Epidermal melanocyte (primary cell): Measurements from ENCODE around the gene MFAP1.
"Not testable (repeated sequence)": the region's sequence is repeated elsewhere in the genome, so short reads cannot be mapped to it uniquely, and the experiment has no call there.

Experiments
- DNase-seq: peaks from one replicate; pipeline ENCODE4 v3.0.0; 2011; ENCODE audit warnings: low spot score; ENCODE audit not compliant: insufficient read length

Gene MFAP1

GRCh38 chr15:43821505-43821904, 3.0 kb downstream of the MFAP1 start:
- no peak for DNase-seq

DNA sequence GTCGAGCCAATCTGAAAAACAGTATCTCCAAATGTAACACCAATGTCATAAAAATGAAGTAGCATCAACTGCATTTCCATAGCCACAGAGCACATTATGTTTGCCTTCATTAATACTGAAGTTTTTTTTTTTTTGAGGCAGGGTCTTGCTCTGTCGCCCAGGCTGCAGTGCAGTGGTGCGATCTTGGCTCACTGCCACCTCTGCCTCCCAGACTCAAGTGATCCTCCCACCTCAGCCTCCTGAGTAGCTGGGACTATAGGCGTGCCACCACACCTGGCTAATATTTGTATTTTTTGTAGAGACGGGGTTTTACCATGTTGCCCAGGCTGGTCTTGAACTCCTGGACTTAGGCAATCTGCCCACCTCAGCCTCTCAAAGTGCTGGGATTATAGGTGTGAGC, 9.4 kb downstream of the MFAP1 start:
- DNase-seq, result not testable (repeated sequence)

- no peak for DNase-seq
Observed at GRCh38 chr15:43808960-43809678, 15.4 kb downstream of the MFAP1 start.

DNA sequence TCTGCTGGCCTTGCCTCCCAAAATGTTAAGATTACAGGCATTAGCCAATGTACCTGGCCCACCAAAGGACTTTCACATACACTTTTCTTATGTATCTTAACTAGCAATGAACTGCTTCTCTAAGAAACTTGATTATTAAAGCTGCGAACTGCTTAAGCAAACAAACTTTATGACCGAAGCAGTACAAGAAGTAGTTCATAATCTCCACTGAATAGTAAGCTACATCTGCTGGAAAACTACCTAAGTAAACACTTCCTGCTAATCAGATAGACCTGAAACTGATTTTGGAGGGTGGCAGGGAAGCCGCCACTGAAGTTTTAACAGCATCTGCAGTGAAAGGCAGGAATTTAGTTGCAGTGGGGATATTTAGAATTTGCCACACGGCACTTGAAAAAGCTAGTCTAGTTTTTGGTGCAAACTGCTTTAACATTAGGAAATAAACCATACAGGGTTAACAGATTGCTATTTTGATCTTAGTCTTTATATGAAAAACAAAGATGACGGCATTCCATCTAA, 16.0 kb downstream of the MFAP1 start:
- DNase-seq, result no peak

DNA sequence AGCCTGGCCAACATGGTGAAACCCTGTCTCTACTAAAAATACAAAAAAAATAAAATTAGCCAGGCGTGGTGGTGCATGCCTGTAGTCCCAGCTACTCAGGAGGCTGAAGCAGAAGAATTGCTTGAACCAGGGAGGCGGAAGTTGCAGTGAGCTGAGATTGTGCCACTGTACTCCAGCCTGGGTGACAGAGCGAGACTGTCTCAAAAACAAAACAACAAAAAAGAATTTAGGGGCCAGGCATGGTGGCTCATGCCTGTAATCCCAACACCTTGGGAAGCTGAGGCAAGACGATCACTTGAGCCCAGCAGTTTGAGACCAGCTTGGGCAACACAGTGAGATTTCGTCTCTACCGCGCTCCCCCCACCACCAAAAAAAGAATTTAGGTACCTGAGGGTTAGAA, 21.8 kb downstream of the MFAP1 start:
- DNase-seq, result not testable (repeated sequence)

- DNase-seq, result peak; percentile 84
Observed at GRCh38 chr15:43800286-43801141, 24.0 kb downstream of the MFAP1 start, which contains the start of gene HYPK. TSS of gene HYPK (plus strand) at chr15:43800599. CDS start at chr15:43800623, 24 bp downstream.

GRCh38 chr15:43799945-43800285, 24.6 kb downstream of the MFAP1 start, which contains the start of gene SERINC4:
TSS of gene SERINC4 (minus strand) at chr15:43800220. CDS start at chr15:43799986, 234 bp downstream.
- no peak for DNase-seq

GRCh38 chr15:43799209-43799944, 25.1 kb downstream of the MFAP1 start:
- no peak for DNase-seq

DNA sequence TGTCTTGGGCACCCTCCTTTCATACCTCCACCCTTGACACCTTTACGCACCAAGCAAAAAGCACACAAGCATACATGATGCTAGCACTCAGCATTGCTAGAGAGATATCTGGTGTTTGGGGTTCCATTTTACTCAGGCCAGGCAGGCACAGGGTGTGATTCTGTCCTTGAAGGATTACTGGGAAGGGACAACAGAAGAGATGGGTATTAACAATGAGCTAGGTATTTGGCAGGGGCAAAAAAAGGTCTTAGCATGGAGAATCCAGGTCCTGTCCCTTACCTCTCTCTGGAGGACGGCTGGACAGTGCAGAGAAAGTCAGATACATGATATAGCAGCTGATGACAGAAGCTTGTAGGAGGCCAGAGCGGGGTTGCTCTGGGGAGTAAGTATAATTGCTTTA, 27.9 kb downstream of the MFAP1 start:
- no peak for DNase-seq

DNA sequence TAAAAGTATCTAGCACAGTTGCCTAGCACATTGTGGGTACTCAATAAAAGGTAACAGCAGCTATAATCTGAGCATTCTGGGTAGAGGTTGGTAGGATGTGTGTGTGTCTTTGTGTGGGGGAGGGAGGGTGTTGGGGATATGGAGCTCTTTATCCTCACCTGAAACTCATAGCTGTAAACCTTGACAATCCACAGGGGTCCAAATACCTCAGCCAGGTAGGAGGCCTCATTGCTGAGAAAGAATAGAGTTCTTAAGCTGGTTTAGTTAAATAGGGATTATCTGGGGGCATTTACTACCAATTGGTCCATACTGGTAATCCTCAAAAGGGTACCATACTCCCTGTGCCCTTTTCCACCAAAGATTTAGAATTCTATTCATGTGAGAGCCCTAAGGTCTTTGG, 28.5 kb downstream of the MFAP1 start:
- DNase-seq, result no peak

DNA sequence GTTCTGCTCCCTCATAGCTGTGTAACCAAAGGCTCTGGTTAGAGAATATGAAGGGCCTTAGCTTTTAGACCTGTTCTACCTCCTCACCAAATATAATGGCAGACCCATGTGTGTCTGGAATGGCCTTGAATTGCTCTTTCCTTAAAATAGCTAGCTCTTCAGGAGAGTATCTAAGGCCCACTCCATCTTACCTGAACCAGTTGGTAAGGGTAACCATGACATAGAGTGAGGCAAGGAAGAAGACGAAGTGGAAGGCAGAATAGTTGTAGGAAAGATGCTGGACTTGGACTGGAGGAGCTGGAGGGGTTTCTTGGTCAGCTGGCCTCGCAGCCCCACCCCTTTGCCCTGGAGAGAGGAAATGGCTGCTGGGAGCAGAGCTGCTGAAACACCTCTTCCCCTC, 29.3 kb downstream of the MFAP1 start:
- DNase-seq, result no peak

- DNase-seq, result no peak
Observed at GRCh38 chr15:43794269-43795037, 30.0 kb downstream of the MFAP1 start.

- DNase-seq, result no peak
Observed at GRCh38 chr15:43793647-43794046, 30.8 kb downstream of the MFAP1 start.

- DNase-seq, result no peak
Observed at GRCh38 chr15:43792761-43793476, 31.6 kb downstream of the MFAP1 start.

- DNase-seq, result peak; percentile 99
Observed at GRCh38 chr15:43791993-43792760, 32.3 kb downstream of the MFAP1 start, which contains the start of gene SERF2. TSS of gene SERF2 (plus strand) at chr15:43792320. CDS start at chr15:43792377, 57 bp downstream.

DNA sequence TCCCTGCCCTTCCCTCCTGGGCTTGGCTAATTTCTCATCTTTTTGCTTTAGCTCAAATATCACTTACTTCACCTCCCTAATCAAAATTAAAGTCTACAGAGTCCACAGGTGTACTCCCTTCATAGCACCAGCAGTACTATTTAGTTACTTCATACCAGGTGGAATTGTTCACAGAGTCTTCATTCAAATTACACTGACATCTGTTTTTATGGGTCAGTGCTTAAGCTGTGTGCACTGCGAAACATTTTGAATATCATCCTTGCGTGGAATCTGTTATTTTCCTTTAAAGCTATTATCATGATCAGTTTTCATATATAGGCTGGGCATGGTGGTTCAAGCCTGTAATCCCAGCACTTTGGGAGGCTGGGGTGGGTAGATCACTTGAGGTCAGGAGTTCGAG, 35.1 kb downstream of the MFAP1 start:
- DNase-seq, result no peak

DNA sequence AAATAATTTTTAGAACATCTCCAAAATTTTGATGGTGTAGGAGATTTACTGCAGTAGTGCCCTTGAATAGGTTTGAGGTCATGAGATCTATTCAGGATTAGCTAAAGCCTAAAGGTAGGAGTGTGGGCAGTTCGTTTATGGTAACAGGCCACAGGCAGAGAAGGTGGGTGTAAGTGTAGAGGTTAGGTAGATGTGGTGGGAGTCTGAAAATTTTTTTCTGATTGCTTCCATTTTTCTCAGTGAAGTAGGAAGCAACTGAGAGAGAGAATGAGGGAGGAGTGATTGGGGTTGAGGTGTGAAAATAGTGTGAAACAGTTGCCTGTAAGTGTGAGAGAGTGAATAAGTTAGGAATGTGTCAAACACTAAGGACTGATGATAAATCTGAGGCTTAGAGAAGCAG, 45.5 kb downstream of the MFAP1 start:
- no peak for DNase-seq

DNA sequence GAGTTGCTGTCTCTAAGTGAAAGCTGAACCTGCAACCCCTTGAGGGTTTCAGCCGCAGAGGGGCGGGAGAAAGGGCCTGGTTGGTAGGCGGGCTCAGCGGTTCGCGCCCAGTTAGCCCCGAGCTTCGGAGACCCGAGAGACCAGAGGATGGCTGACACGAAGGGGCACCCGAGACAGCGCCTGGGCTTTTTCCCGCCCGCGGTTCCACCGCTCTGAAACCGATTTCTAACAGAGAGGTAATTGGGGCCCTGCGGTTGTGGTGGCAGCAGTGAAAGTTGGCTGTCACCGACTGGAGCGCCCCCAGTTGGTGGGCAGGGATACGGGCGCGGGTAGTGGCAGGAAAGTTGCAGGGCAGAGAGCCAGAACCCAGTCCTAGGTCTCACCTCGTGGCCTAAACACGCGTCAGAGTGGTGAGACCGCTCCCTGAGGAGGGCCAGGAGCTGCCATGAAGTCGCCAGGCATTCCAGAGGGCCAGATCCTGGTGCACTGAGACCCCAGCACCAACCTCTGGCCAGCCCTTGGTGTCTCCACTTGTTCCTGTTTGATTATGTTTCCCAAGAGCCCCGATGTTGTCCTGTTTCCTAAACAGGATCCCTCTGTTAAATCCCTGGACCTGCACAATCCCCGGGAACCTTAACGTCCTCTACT, 47.1 kb downstream of the MFAP1 start:
- no peak for DNase-seq

DNA sequence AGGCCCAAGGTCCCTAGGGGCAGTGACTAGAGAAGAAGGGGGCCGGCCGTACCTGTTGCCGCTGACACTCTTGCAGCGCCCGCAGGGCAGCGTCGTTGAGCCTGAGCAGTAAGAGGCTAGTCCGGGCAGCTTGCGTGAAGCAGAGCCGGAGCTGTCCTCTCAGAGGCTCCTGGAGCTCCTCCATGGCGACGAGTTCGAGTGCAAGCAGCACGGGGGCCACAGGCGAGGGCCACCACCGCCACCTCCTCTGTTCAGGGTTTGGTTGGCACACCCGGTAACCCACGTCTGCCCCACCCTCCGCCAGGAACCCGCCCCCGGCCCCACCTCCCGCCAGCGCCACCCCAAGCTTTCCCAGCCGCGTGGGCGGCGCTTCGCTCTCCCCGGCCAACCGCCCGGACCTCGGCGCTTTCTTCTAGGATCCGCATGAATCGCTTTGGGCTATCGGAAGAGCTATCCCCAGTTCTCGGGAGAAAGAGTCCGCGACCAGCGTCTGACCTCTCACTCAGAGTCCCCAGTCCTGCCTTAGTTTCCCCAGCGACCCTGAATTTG, 47.7 kb downstream of the MFAP1 start, which contains the start of gene ELL3:
TSS of gene ELL3 (minus strand) at position 249 of the 549 bp plus-strand sequence. CDS start at position 184, 65 bp downstream.
- no peak for DNase-seq
